Activated CD4-positive, alpha-beta T cell treated with anti-CD3 and anti-CD28 coated beads for 36 hours (primary cell): Measurements from ENCODE around the gene AP4E1. TPM values are rescaled to one million over a fixed set of nuclear protein-coding genes. Genes with fewer than 3 reads are reported as not detected.
"Not testable (repeated sequence)": the region's sequence is repeated elsewhere in the genome, so short reads cannot be mapped to it uniquely, and the experiment has no call there.

Source experiments
- ATAC-seq: fragments of 200-7000 bp; cut with Tn5 transposase; one replicate; pipeline ENCODE4 v1.10.0; 2021; ENCODE audit warnings: mild to moderate bottlenecking, moderate library complexity
- CTCF ChIA-PET: fragments of 350-600 bp; sonication (Branson Sonifier 250); formaldehyde crosslinking; loops from one replicate; lab custom pipeline; 2021; ENCODE audit warnings: antibody characterized with exemption; lab: Charles Lee
- POLR2A ChIA-PET: fragments of 350-600 bp; sonication (Branson Sonifier 250); formaldehyde crosslinking; loops from one replicate; lab custom pipeline; 2021; ENCODE audit warnings: antibody characterized with exemption, inconsistent platforms; lab: Charles Lee
- DNase-seq: peaks from one replicate; pipeline ENCODE4 v3.0.0-alpha.2; 2020
- H3K27ac Mint-ChIP-seq: one replicate; pipeline ENCODE4 v1.8.0; 2021; ENCODE audit warnings: mixed read lengths
- H3K27me3 Mint-ChIP-seq: one replicate; pipeline ENCODE4 v1.8.0; 2021; ENCODE audit warnings: mixed read lengths
- H3K36me3 Mint-ChIP-seq: one replicate; pipeline ENCODE4 v1.8.0; 2021; ENCODE audit warnings: low read depth, mixed read lengths
- H3K4me1 Mint-ChIP-seq: one replicate; pipeline ENCODE4 v1.8.0; 2021; ENCODE audit warnings: mixed read lengths
- H3K4me3 Mint-ChIP-seq: one replicate; pipeline ENCODE4 v1.8.0; 2021; ENCODE audit warnings: mild to moderate bottlenecking, moderate library complexity, mixed read lengths
- H3K9me3 Mint-ChIP-seq: one replicate; pipeline ENCODE4 v1.8.0; 2021; ENCODE audit warnings: low read depth, mixed read lengths
- intact Hi-C, 2 experiments: fragments of 100-400 bp; cut with DNase I in 1 of 2; cut with micrococcal nuclease in 1 of 2; formaldehyde crosslinking; loops; one replicate each; pipeline versions ENCODE4 v1.14.2 to v1.15.1; 2022 to 2024; cut with DNase I, micrococcal nuclease
- total RNA-seq, 2 experiments: library from RNA; stranded (reverse); gene quantifications; one replicate each; pipeline ENCODE4 v1.2.3, GENCODE V29; 2021

The AP4E1 gene
- total RNA-seq: 10 to 100 TPM in 1 of 2 experiments, 1 to 10 TPM in 1; 9.0 to 13.1 TPM

GRCh38 chr15:50908209-50909009 is at the start of gene AP4E1:
Gene AP4E1 (plus strand): TSS chr15:50908683. CDS start chr15:50908779, 96 bp downstream.
- Mint-ChIP-seq H3K36me3 (peaks cover 21% of the 10 kb centered on the region), H3K4me1 (peaks cover 24% of the 10 kb centered on the region), H3K27me3 (no peaks in the 10 kb centered on the region), H3K4me3 (peak within 1 kb of the TSS; percentile 87), H3K27ac (peak within 1 kb of the TSS; percentile 97), H3K9me3 (no peaks in the 10 kb centered on the region)
- intact Hi-C loops: loop anchor here (1.0 to 10.0 kb wide), 11 partner anchors 222 to 1751 kb away; partner anchors contain the start of genes SLC27A2 (in 2 of the 2), COPS2 (in 1 of the 2), DTWD1 (in 1 of the 2) and FAM227B (in 1 of the 2)
- CTCF ChIA-PET: interaction anchor here (0.5 to 2.3 kb wide), 10 partner anchors 27 to 726 kb away, joined by 3 to 8 read pairs (median 3); partner anchors contain the start of gene SLC27A2
- POLR2A ChIA-PET: interaction anchor here (1.0 kb wide), 1 partner anchor 222 kb away, joined by 5 read pairs; the partner anchor contains the start of gene TRPM7
- DNase-seq: peak; percentile 96
- peak; percentile 62 for ATAC-seq

- H3K27ac Mint-ChIP-seq: no peak overlapping the region
- H3K4me1 Mint-ChIP-seq: no peaks in the 10 kb centered on the region
- H3K36me3 Mint-ChIP-seq: no peaks in the 10 kb centered on the region
- peaks cover 2% of the 10 kb centered on the region for H3K27me3 Mint-ChIP-seq
- ChIA-PET POLR2A (no interaction called here), CTCF (no interaction called here)
- no peak for DNase-seq
- no peak for ATAC-seq
- H3K9me3 Mint-ChIP-seq: no peaks in the 10 kb centered on the region
- no peak overlapping the region for H3K4me3 Mint-ChIP-seq
- intact Hi-C loops: no loop called here
Measured at GRCh38 chr15:50860824-50861223, 47.7 kb upstream of the AP4E1 start.

GRCh38 chr15:50862553-50862952 is 45.9 kb upstream of the AP4E1 start:
- Mint-ChIP-seq H3K27me3 (peaks cover 2% of the 10 kb centered on the region), H3K9me3 (no peaks in the 10 kb centered on the region), H3K4me3 (no peak overlapping the region), H3K4me1 (no peaks in the 10 kb centered on the region), H3K36me3 (no peaks in the 10 kb centered on the region), H3K27ac (no peak overlapping the region)
- POLR2A ChIA-PET: no interaction called here
- CTCF ChIA-PET: interaction anchor here (0.5 to 2.0 kb wide), 3 partner anchors 12 to 162 kb away, joined by 3 to 11 read pairs (median 4); no protein-coding TSS in a partner anchor
- intact Hi-C loops: no loop called here
- ATAC-seq (no peak), DNase-seq (no peak)

GRCh38 chr15:50864873-50865272 is 43.6 kb upstream of the AP4E1 start:
- no peaks in the 10 kb centered on the region for H3K4me1 Mint-ChIP-seq
- ATAC-seq (no peak), DNase-seq (no peak)
- H3K4me3 Mint-ChIP-seq: no peak overlapping the region
- POLR2A ChIA-PET: interaction anchor here (0.6 kb wide), 1 partner anchor 482 kb away, joined by 5 read pairs; no protein-coding TSS in a partner anchor
- peaks cover 2% of the 10 kb centered on the region for H3K27me3 Mint-ChIP-seq
- H3K9me3 Mint-ChIP-seq: no peaks in the 10 kb centered on the region
- H3K27ac Mint-ChIP-seq: no peak overlapping the region
- no peaks in the 10 kb centered on the region for H3K36me3 Mint-ChIP-seq
- intact Hi-C loops: loop anchor here in 1 of 2 experiments (5.0 kb wide), 1 partner anchor 53 kb away; no protein-coding TSS in a partner anchor
- CTCF ChIA-PET: interaction anchor here (0.8 to 2.0 kb wide), 6 partner anchors 11 to 268 kb away, joined by 3 to 11 read pairs (median 3); no protein-coding TSS in a partner anchor

- no peak overlapping the region for H3K27ac Mint-ChIP-seq
- no peak for ATAC-seq
- intact Hi-C loops: loop anchor here in 1 of 2 experiments (5.0 kb wide), 1 partner anchor 53 kb away; no protein-coding TSS in a partner anchor
- H3K27me3 Mint-ChIP-seq: peaks cover 2% of the 10 kb centered on the region
- H3K4me3 Mint-ChIP-seq: no peak overlapping the region
- H3K4me1 Mint-ChIP-seq: no peaks in the 10 kb centered on the region
- no peak for DNase-seq
- CTCF ChIA-PET: interaction anchor here (0.9 to 1.2 kb wide), 2 partner anchors 19 to 106 kb away, joined by 3 read pairs; no protein-coding TSS in a partner anchor
- no peaks in the 10 kb centered on the region for H3K9me3 Mint-ChIP-seq
- POLR2A ChIA-PET: no interaction called here
- H3K36me3 Mint-ChIP-seq: no peaks in the 10 kb centered on the region
Measured at GRCh38 chr15:50865515-50866353, 42.7 kb upstream of the AP4E1 start.

GRCh38 chr15:50871832-50872231 is 36.7 kb upstream of the AP4E1 start:
- no peaks in the 10 kb centered on the region for H3K9me3 Mint-ChIP-seq
- POLR2A ChIA-PET: no interaction called here
- H3K4me3 Mint-ChIP-seq: no peak overlapping the region
- no peak overlapping the region for H3K27ac Mint-ChIP-seq
- H3K36me3 Mint-ChIP-seq: no peaks in the 10 kb centered on the region
- ATAC-seq (no peak), DNase-seq (no peak)
- peaks cover 9% of the 10 kb centered on the region for H3K27me3 Mint-ChIP-seq
- CTCF ChIA-PET: interaction anchor here (0.6 to 1.1 kb wide), 2 partner anchors 13 to 104 kb away, joined by 3 to 4 read pairs; no protein-coding TSS in a partner anchor
- intact Hi-C loops: no loop called here
- peaks cover 6% of the 10 kb centered on the region for H3K4me1 Mint-ChIP-seq

- DNase-seq (no peak), ATAC-seq (no peak)
- intact Hi-C loops: no loop called here
- H3K27ac Mint-ChIP-seq: no peak overlapping the region
- ChIA-PET POLR2A (no interaction called here), CTCF (interaction anchor here (0.8 kb wide), 1 partner anchor 125 kb away, joined by 3 read pairs; no protein-coding TSS in a partner anchor)
- H3K36me3 Mint-ChIP-seq: no peaks in the 10 kb centered on the region
- H3K4me1 Mint-ChIP-seq: peaks cover 15% of the 10 kb centered on the region
- H3K27me3 Mint-ChIP-seq: peaks cover 12% of the 10 kb centered on the region
- H3K4me3 Mint-ChIP-seq: no peak overlapping the region
- no peaks in the 10 kb centered on the region for H3K9me3 Mint-ChIP-seq
Measured at GRCh38 chr15:50872832-50873426, 35.6 kb upstream of the AP4E1 start.

- DNase-seq (no peak), ATAC-seq (peak; percentile 57)
- Mint-ChIP-seq H3K27ac (no peak overlapping the region), H3K4me3 (no peak overlapping the region), H3K27me3 (peaks cover 12% of the 10 kb centered on the region), H3K4me1 (peaks cover 25% of the 10 kb centered on the region), H3K9me3 (no peaks in the 10 kb centered on the region), H3K36me3 (no peaks in the 10 kb centered on the region)
- intact Hi-C loops: no loop called here
- POLR2A ChIA-PET: interaction anchor here (0.6 kb wide), 1 partner anchor 268 kb away, joined by 3 read pairs; no protein-coding TSS in a partner anchor
- CTCF ChIA-PET: interaction anchor here (0.6 to 1.6 kb wide), 4 partner anchors 10 to 42 kb away, joined by 3 read pairs; no protein-coding TSS in a partner anchor
Measured at GRCh38 chr15:50873935-50874361, 34.5 kb upstream of the AP4E1 start.

GRCh38 chr15:50875238-50875637 is 33.2 kb upstream of the AP4E1 start:
- CTCF ChIA-PET: interaction anchor here (1.6 to 3.7 kb wide), 6 partner anchors 10 to 199 kb away, joined by 3 to 23 read pairs (median 10); no protein-coding TSS in a partner anchor
- peaks cover 34% of the 10 kb centered on the region for H3K4me1 Mint-ChIP-seq
- ATAC-seq, DNase-seq, H3K4me3 Mint-ChIP-seq, H3K27ac Mint-ChIP-seq, POLR2A ChIA-PET, H3K9me3 Mint-ChIP-seq, H3K36me3 Mint-ChIP-seq: not testable (repeated sequence)
- peaks cover 12% of the 10 kb centered on the region for H3K27me3 Mint-ChIP-seq
- intact Hi-C loops: loop anchor here in 1 of 2 experiments (5.0 kb wide), 1 partner anchor 198 kb away; no protein-coding TSS in a partner anchor
